ENCODE results near the gene OR52E4. TPM values are rescaled to one million over a fixed set of nuclear protein-coding genes. Genes with fewer than 3 reads are reported as not detected.

Gene OR52E4
- total and polyA plus RNA-seq, 2 of the 4 experiments (the other 2 are of a cell fraction) = not detected

DNA sequence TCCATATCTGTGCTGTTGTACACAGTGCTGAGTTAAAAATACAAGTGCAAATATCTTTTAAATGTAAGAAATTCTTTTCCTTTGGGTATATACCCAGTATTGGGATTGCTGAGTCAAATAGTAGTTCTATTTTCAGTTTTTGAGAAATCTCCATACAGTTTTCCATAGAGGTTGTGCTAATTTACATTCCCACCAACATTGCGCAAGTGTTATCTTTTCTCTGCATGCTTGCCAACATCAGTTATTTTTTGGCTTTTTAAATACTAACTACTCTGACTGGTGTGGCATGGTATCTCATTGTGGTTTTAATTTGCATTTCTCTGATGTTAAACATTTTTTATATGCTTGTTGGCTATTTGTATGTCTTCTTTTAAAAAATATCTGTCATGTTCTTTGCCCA lies 29.4 kb upstream of the OR52E4 start:
- Histone ChIP-seq H3K27me3 (ENCODE audit: control insufficient read depth, insufficient read depth, low read length) (no peaks in the 10 kb centered on the region), H3K9ac (ENCODE audit: low read depth, low read length) (no peak overlapping the region), H3K56ac (ENCODE audit: extremely low read depth, insufficient read depth, low read length) (no peak overlapping the region), H3K4me2 (ENCODE audit: low read depth, low read length) (no peak overlapping the region), H2BK15ac (ENCODE audit: low read depth, low read length) (no peak overlapping the region), H4K8ac (ENCODE audit: low read depth in 2 of 2, low read length in 2 of 2) (no peak overlapping the region), H2AFZ (replicated peaks; ENCODE audit: low read length, poor library complexity) (no peak overlapping the region), H3K18ac (ENCODE audit: low read depth, low read length) (no peak overlapping the region), H3K23ac (ENCODE audit: low read depth, low read length) (no peak overlapping the region), H2BK5ac (ENCODE audit: low read depth, low read length, poor library complexity, severe bottlenecking) (no peak overlapping the region), H3K27ac (ENCODE audit: insufficient read depth, low read length) (no peak overlapping the region), H4K91ac (ENCODE audit: insufficient read depth, low read depth, low read length) (no peak overlapping the region), H3K9me3 (ENCODE audit: control insufficient read depth, insufficient read depth, low read length) (no peaks in the 10 kb centered on the region; the same call in 1 of the 2 replicates), H3K4ac (ENCODE audit: low read depth, low read length) (no peak overlapping the region), H3K4me1 (ENCODE audit: control insufficient read depth, insufficient read depth, low read length) (no peaks in the 10 kb centered on the region), H4K20me1 (ENCODE audit: insufficient read depth, low read length) (no peaks in the 10 kb centered on the region), H3K36me3 (ENCODE audit: control insufficient read depth, insufficient read depth, low read length) (no peaks in the 10 kb centered on the region), H2AK5ac (ENCODE audit: low read depth, low read length) (no peak overlapping the region), H4K5ac (ENCODE audit: low read depth, low read length) (no peak overlapping the region), H3K14ac (replicated peaks; ENCODE audit: low read depth, low read length) (no peak overlapping the region), H3K79me1 (ENCODE audit: low read depth in 1 of 2, low read length in 2 of 2) (no peaks in the 10 kb centered on the region), H3K9me1 (ENCODE audit: insufficient read depth, low read length) (no peaks in the 10 kb centered on the region), H2BK120ac (ENCODE audit: low read depth, low read length) (no peak overlapping the region), H3K4me3 (ENCODE audit: insufficient read depth, low read depth, low read length) (no peak overlapping the region), H2AK9ac (replicated peaks; ENCODE audit: low read depth, low read length, poor library complexity) (no peak overlapping the region), H2BK20ac (ENCODE audit: low read depth, low read length) (no peak overlapping the region)
- in situ Hi-C loops (cut with MboI; ENCODE audit: low sequenced_read_pairs) (no loop called here), dilution Hi-C loops (cut with HindIII; ENCODE audit: low sequenced_read_pairs, unreplicated experiment) (no loop called here), intact Hi-C loops (cut with micrococcal nuclease) (no loop called here)
- no peak for ATAC-seq (ENCODE audit: low read depth)
- peak; percentile 57; the same call in 1 of the 2 replicates for TF ChIP-seq CEBPB (IDR thresholded peaks at IDR 0.05; ENCODE audit: low read depth, low read length)
- no peak for TF ChIP-seq RFX5 (IDR thresholded peaks at IDR 0.05; ENCODE audit: low read depth, low read length)
- DNase-seq = no peak
- ChIA-PET POLR2A (ENCODE audit: unreplicated experiment) (no interaction called here), CTCF (no interaction called here)
- no CpG with 5 or more reads among the region's 1 CpG for WGBS, 2 experiments (ENCODE audit: extremely low coverage in 2 of 2, insufficient read length in 1 of 2)
- BruUV-seq (replicated peaks) = no TSS peak

All from IMR-90 (cell line).